Fibroblast of villous mesenchyme (primary cell): ENCODE measurements around the gene EMC8. TPM values are rescaled to one million over a fixed set of nuclear protein-coding genes. Genes with fewer than 3 reads are reported as not detected.

Experiments
- DNase-seq: peaks from one replicate; pipeline ENCODE4 v3.0.0-alpha.2; 2010; ENCODE audit warnings: low read depth
- H3K4me3 ChIP-seq: 2 replicates; pipeline ENCODE4 v1.5.1; 2011; ENCODE audit warnings: low read depth, mild to moderate bottlenecking, low read length
- total RNA-seq: library from RNA; depleted of rRNA; stranded (reverse); fragments of >200 nt; gene quantifications from 2 replicates; pipeline ENCODE4 v1.2.3, GENCODE V29; 2012
- TF ChIP-seq, protein P1 (sequence below): IDR thresholded peaks from 2 replicates; pipeline ENCODE4 v1.5.1; 2012; ENCODE audit warnings: low read depth, mild to moderate bottlenecking, low read length; ENCODE audit not compliant: insufficient read depth

The EMC8 gene
- total RNA-seq, 1 donor: 30.2 TPM

DNA sequence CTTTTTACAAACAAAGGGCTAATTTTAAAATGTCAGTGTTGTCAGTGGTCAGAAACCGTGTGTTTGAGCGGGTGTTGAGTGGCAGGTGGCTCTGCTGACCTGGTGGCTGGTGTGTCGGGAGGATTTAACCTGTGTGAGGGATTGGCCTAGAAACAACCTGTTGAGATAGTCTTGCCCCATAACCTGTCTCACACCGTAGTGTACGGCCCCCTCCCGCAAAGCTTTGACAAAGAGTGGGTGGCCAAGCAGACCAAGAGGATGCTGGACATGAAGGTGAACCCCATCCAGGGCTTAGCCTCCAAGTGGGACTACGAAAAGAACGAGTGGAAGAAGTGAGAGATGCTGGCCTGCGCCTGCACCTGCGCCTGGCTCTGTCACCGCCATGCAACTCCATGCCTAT, 7.2 kb upstream of the EMC8 start:
- TF ChIP-seq, protein P1, sequence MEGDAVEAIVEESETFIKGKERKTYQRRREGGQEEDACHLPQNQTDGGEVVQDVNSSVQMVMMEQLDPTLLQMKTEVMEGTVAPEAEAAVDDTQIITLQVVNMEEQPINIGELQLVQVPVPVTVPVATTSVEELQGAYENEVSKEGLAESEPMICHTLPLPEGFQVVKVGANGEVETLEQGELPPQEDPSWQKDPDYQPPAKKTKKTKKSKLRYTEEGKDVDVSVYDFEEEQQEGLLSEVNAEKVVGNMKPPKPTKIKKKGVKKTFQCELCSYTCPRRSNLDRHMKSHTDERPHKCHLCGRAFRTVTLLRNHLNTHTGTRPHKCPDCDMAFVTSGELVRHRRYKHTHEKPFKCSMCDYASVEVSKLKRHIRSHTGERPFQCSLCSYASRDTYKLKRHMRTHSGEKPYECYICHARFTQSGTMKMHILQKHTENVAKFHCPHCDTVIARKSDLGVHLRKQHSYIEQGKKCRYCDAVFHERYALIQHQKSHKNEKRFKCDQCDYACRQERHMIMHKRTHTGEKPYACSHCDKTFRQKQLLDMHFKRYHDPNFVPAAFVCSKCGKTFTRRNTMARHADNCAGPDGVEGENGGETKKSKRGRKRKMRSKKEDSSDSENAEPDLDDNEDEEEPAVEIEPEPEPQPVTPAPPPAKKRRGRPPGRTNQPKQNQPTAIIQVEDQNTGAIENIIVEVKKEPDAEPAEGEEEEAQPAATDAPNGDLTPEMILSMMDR: no peak
- DNase-seq: no peak
- no peak overlapping the region for H3K4me3 ChIP-seq

- H3K4me3 ChIP-seq: no peak overlapping the region
- DNase-seq: no peak
- TF ChIP-seq, protein P1: no peak
Measured at GRCh38 chr16:85805442-85806045, 6.2 kb upstream of the EMC8 start.

GRCh38 chr16:85803570-85803969, 4.2 kb upstream of the EMC8 start:
- DNase-seq: no peak
- TF ChIP-seq, protein P1: no peak
- H3K4me3 ChIP-seq: no peak overlapping the region

DNA sequence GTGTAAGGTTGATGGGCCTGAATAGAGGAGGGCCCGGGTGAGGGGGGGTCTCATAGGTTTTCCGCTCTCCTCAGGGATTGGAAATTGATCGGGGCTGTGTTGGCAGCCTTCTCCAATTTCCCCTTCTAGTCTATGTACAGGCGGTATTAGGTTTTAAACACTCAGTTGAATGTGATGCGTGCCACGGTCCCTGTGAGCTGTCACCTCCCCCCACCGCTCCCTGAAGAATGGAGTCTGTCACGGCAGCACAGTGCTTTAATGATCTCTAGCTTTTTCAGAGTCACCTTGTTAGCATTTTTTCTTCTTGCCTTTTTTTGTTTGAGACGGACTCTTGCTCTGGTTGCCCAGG, 951 bp upstream of the EMC8 start:
- H3K4me3 ChIP-seq: peak overlapping the region; percentile 88
- TF ChIP-seq, protein P1: no peak
- DNase-seq: no peak

GRCh38 chr16:85798901-85799496, 345 bp downstream of the EMC8 start:
- H3K4me3 ChIP-seq: peak overlapping the region; percentile 88
- TF ChIP-seq, protein P1: no peak
- DNase-seq: peak; percentile 35

GRCh38 chr16:85798283-85798776, 1.0 kb downstream of the EMC8 start:
- DNase-seq: peak; percentile 20
- H3K4me3 ChIP-seq: peak overlapping the region; percentile 88
- TF ChIP-seq, protein P1: no peak
